ENCODE data around the gene AKAP13.
A peak's percentile ranks its signal among the peaks of the same experiment; 100 is the strongest.

AKAP13 gene

GRCh38 chr15:85495544-85495943, 115.1 kb downstream of the AKAP13 start:
- H3K4me1 Mint-ChIP-seq, result peaks cover 79% of the 10 kb centered on the region
- H3K27me3 Mint-ChIP-seq (ENCODE audit: low read depth), result no peaks in the 10 kb centered on the region
- H3K4me3 Mint-ChIP-seq, result peak overlapping the region in 1 of 3 experiments; percentile 35
- no peaks in the 10 kb centered on the region for H3K36me3 Mint-ChIP-seq (ENCODE audit: low read depth)
- no peaks in the 10 kb centered on the region for H3K9me3 Mint-ChIP-seq
- peak overlapping the region; percentile 70 to 95 (median 90) for H3K27ac Mint-ChIP-seq
- TF ChIP-seq CTCF (IDR thresholded peaks at IDR 0.05; ENCODE audit: unreplicated experiment in 3 of 3), result no peak

- H3K27ac Mint-ChIP-seq, result peak overlapping the region; percentile 70 to 95 (median 90)
- H3K36me3 Mint-ChIP-seq (ENCODE audit: low read depth), result no peaks in the 10 kb centered on the region
- H3K4me1 Mint-ChIP-seq, result peaks cover 79% of the 10 kb centered on the region
- TF ChIP-seq CTCF (IDR thresholded peaks at IDR 0.05; ENCODE audit: unreplicated experiment in 3 of 3), result no peak
- no peaks in the 10 kb centered on the region for H3K27me3 Mint-ChIP-seq (ENCODE audit: low read depth)
- H3K9me3 Mint-ChIP-seq, result no peaks in the 10 kb centered on the region
- H3K4me3 Mint-ChIP-seq, result no peak overlapping the region
Measured at GRCh38 chr15:85496151-85496550, 115.7 kb downstream of the AKAP13 start.

GRCh38 chr15:85496551-85497171, 116.3 kb downstream of the AKAP13 start:
- TF ChIP-seq CTCF (IDR thresholded peaks at IDR 0.05; ENCODE audit: unreplicated experiment in 3 of 3), result no peak
- Mint-ChIP-seq H3K9me3 (no peaks in the 10 kb centered on the region), H3K27me3 (ENCODE audit: low read depth) (no peaks in the 10 kb centered on the region), H3K4me3 (peak overlapping the region; percentile 4 to 10 (median 7)), H3K4me1 (peaks cover 84% of the 10 kb centered on the region), H3K27ac (peak overlapping the region; percentile 70 to 95 (median 90)), H3K36me3 (ENCODE audit: low read depth) (no peaks in the 10 kb centered on the region)

GRCh38 chr15:85497172-85497569, 116.8 kb downstream of the AKAP13 start:
- no peaks in the 10 kb centered on the region for H3K27me3 Mint-ChIP-seq (ENCODE audit: low read depth)
- no peaks in the 10 kb centered on the region for H3K9me3 Mint-ChIP-seq
- no peaks in the 10 kb centered on the region for H3K36me3 Mint-ChIP-seq (ENCODE audit: low read depth)
- peak overlapping the region; percentile 3 to 27 (median 22) for H3K4me3 Mint-ChIP-seq
- no peak for TF ChIP-seq CTCF (IDR thresholded peaks at IDR 0.05; ENCODE audit: unreplicated experiment in 3 of 3)
- H3K4me1 Mint-ChIP-seq, result peaks cover 86% of the 10 kb centered on the region
- peak overlapping the region; percentile 70 to 95 (median 90) for H3K27ac Mint-ChIP-seq

GRCh38 chr15:85498471-85498870, 118.1 kb downstream of the AKAP13 start:
- H3K36me3 Mint-ChIP-seq (ENCODE audit: low read depth), result no peaks in the 10 kb centered on the region
- no peak overlapping the region for H3K4me3 Mint-ChIP-seq
- H3K9me3 Mint-ChIP-seq, result no peaks in the 10 kb centered on the region
- H3K27me3 Mint-ChIP-seq (ENCODE audit: low read depth), result no peaks in the 10 kb centered on the region
- TF ChIP-seq CTCF (IDR thresholded peaks at IDR 0.05; ENCODE audit: unreplicated experiment in 3 of 3), result no peak
- H3K4me1 Mint-ChIP-seq, result peaks cover 87% of the 10 kb centered on the region
- peak overlapping the region; percentile 35 to 95 (median 70) for H3K27ac Mint-ChIP-seq

- no peaks in the 10 kb centered on the region for H3K27me3 Mint-ChIP-seq (ENCODE audit: low read depth)
- H3K9me3 Mint-ChIP-seq, result no peaks in the 10 kb centered on the region
- H3K36me3 Mint-ChIP-seq (ENCODE audit: low read depth), result no peaks in the 10 kb centered on the region
- peak overlapping the region; percentile 70 to 88 (median 81) for H3K27ac Mint-ChIP-seq
- peak overlapping the region; percentile 15 to 75 (median 64) for H3K4me3 Mint-ChIP-seq
- no peak for TF ChIP-seq CTCF (IDR thresholded peaks at IDR 0.05; ENCODE audit: unreplicated experiment in 3 of 3)
- peaks cover 85% of the 10 kb centered on the region for H3K4me1 Mint-ChIP-seq
Measured at GRCh38 chr15:85499371-85499887, 119.0 kb downstream of the AKAP13 start.
